ENCODE data around the gene CIPC. TPM values are rescaled to one million over a fixed set of nuclear protein-coding genes. Genes with fewer than 3 reads are reported as not detected.
A peak's percentile ranks its signal among the peaks of the same experiment; 100 is the strongest.

The CIPC gene
- total and polyA plus RNA-seq, 2 of the 4 experiments (the other 2 are of a cell fraction): 6.6 to 12.9 TPM

DNA sequence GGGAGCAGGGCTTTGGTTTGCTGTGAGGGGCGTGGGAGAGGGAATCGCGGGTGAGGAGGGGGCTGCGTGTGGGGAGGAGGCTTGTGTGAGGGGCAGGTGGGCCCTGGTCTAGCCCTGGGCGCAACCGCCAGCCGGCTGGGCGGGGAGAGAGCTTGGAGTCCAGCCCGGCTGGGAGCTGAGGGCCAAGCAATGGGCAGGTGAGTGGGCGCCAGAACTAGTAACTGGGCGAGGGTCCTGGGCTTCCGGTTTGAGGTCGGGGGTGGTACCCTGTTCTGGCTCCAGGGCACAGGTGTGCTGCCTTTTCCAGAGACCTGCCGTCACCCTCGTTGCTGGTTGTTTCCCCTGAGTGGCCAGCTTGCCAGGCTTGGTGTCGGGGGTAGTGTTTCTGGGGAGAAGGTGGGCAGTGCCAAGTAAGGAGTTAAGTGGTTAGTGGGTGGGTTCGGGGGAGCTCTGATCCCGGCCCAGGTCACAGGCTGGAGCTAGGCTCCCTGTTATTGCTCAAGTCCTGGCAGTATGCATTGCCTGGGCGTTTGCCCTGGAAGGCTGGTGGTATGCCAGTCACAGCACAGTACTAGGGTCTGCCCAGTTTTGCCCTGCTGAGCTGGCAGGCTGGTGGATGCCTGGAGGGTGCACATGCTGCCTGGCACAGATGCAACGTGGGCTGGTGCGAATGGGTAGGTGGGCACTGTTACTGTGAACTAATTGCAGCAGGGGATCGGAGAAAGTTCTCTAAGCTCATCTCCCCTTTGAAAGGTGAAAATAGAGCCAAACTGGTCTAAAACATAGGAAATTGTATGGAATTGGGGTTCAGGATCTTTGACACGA, 683 bp downstream of the CIPC start:
- POLR2A ChIA-PET (ENCODE audit: unreplicated experiment): interaction anchor here (0.9 kb wide), 1 partner anchor 195 kb away, joined by 3 read pairs; no protein-coding TSS in a partner anchor
- DNase-seq: no peak

More for the DNA sequence above, 683 bp downstream of the CIPC start:
- peak overlapping the region; percentile 76 to 86; a peak in 3 of 4 replicates for H4K8ac ChIP-seq (ENCODE audit: low read depth in 2 of 2, low read length in 2 of 2)
- peak overlapping the region; percentile 79 for H3K27ac ChIP-seq (ENCODE audit: insufficient read depth, low read length)
- H3K9me1 ChIP-seq (ENCODE audit: insufficient read depth, low read length): peaks cover 4% of the 10 kb centered on the region
- H3K14ac ChIP-seq (replicated peaks; ENCODE audit: low read depth, low read length): peak overlapping the region; percentile 70
- peak overlapping the region; percentile 81 for H4K91ac ChIP-seq (ENCODE audit: insufficient read depth, low read depth, low read length)
- H3K23ac ChIP-seq (ENCODE audit: low read depth, low read length): peak overlapping the region; percentile 70
- H2BK5ac ChIP-seq (ENCODE audit: low read depth, low read length, poor library complexity, severe bottlenecking): peak overlapping the region; percentile 73
- no peaks in the 10 kb centered on the region for H3K36me3 ChIP-seq (ENCODE audit: control insufficient read depth, insufficient read depth, low read length)
- intact Hi-C loops (cut with micrococcal nuclease) (no loop called here), in situ Hi-C loops (cut with MboI; ENCODE audit: low sequenced_read_pairs) (no loop called here), dilution Hi-C loops (cut with HindIII; ENCODE audit: low sequenced_read_pairs, unreplicated experiment) (loop anchor here (25.0 kb wide), 1 partner anchor 211 kb away; no protein-coding TSS in a partner anchor)
- CTCF ChIA-PET: interaction anchor here (0.5 to 2.0 kb wide), 4 partner anchors 22 to 1390 kb away, joined by 3 to 8 read pairs (median 4); no protein-coding TSS in a partner anchor
- H3K4me3 ChIP-seq (ENCODE audit: insufficient read depth, low read depth, low read length): peak overlapping the region; percentile 82
- peak overlapping the region; percentile 87 for H3K9ac ChIP-seq (ENCODE audit: low read depth, low read length)
- H3K56ac ChIP-seq (ENCODE audit: extremely low read depth, insufficient read depth, low read length): peak overlapping the region; percentile 48; the same call in 1 of the 2 replicates
- TF ChIP-seq MXI1 (IDR thresholded peaks at IDR 0.05; ENCODE audit: borderline replicate concordance, low read depth, low read length) (no peak), CEBPB (IDR thresholded peaks at IDR 0.05; ENCODE audit: low read depth, low read length) (peak; percentile 47; the same call in 1 of the 2 replicates)
- H4K20me1 ChIP-seq (ENCODE audit: insufficient read depth, low read length): no peaks in the 10 kb centered on the region
- WGBS, 2 experiments (ENCODE audit: extremely low coverage in 2 of 2, insufficient read length in 1 of 2): 43% methylated on average over 5 of the region's 23 CpGs; no CpG with 5 or more reads in 1 of the 2 experiments
- peak overlapping the region; percentile 47; the same call in 1 of the 3 replicates for H2BK15ac ChIP-seq (ENCODE audit: low read depth, low read length)
- ATAC-seq (ENCODE audit: low read depth): peak; percentile 8; the same call in 1 of the 2 replicates
- no peaks in the 10 kb centered on the region for H3K9me3 ChIP-seq (ENCODE audit: control insufficient read depth, insufficient read depth, low read length)
- peak overlapping the region; percentile 76 for H3K4me2 ChIP-seq (ENCODE audit: low read depth, low read length)
- H2BK20ac ChIP-seq (ENCODE audit: low read depth, low read length): no peak overlapping the region; the same call in 1 of the 2 replicates
- peak overlapping the region; percentile 76 for H2AK9ac ChIP-seq (replicated peaks; ENCODE audit: low read depth, low read length, poor library complexity)
- no TSS peak for BruUV-seq (replicated peaks)
- peak overlapping the region; percentile 75 for H2AK5ac ChIP-seq (ENCODE audit: low read depth, low read length)
- H3K18ac ChIP-seq (ENCODE audit: low read depth, low read length): peak overlapping the region; percentile 13
- H3K79me1 ChIP-seq (ENCODE audit: low read depth in 1 of 2, low read length in 2 of 2): peaks cover 27 to 38% of the 10 kb centered on the region in 2 experiments
- H3K4ac ChIP-seq (ENCODE audit: low read depth, low read length): peak overlapping the region; percentile 88
- H2AFZ ChIP-seq (replicated peaks; ENCODE audit: low read length, poor library complexity): peak overlapping the region; percentile 99
- H3K4me1 ChIP-seq (ENCODE audit: control insufficient read depth, insufficient read depth, low read length): peaks cover 6% of the 10 kb centered on the region
- H2BK120ac ChIP-seq (ENCODE audit: low read depth, low read length): peak overlapping the region; percentile 56; the same call in 1 of the 2 replicates
- peak overlapping the region; percentile 46 for H4K5ac ChIP-seq (ENCODE audit: low read depth, low read length)
- no peaks in the 10 kb centered on the region for H3K27me3 ChIP-seq (ENCODE audit: control insufficient read depth, insufficient read depth, low read length)

Data from IMR-90 (cell line).